GM21381 (cell line): Measurements from ENCODE around the gene ZNF771.
A peak's percentile ranks its signal among the peaks of the same experiment; 100 is the strongest.
"Not testable (repeated sequence)": the region's sequence is repeated elsewhere in the genome, so short reads cannot be mapped to it uniquely, and the experiment has no call there.

Source experiments
- ATAC-seq: cut with Tn5 transposase; IDR thresholded peaks from one replicate; pipeline ENCODE4 v1.9.1; 2021; ENCODE audit warnings: mild to moderate bottlenecking, moderate library complexity; ENCODE audit not compliant: unreplicated experiment

The ZNF771 gene

DNA sequence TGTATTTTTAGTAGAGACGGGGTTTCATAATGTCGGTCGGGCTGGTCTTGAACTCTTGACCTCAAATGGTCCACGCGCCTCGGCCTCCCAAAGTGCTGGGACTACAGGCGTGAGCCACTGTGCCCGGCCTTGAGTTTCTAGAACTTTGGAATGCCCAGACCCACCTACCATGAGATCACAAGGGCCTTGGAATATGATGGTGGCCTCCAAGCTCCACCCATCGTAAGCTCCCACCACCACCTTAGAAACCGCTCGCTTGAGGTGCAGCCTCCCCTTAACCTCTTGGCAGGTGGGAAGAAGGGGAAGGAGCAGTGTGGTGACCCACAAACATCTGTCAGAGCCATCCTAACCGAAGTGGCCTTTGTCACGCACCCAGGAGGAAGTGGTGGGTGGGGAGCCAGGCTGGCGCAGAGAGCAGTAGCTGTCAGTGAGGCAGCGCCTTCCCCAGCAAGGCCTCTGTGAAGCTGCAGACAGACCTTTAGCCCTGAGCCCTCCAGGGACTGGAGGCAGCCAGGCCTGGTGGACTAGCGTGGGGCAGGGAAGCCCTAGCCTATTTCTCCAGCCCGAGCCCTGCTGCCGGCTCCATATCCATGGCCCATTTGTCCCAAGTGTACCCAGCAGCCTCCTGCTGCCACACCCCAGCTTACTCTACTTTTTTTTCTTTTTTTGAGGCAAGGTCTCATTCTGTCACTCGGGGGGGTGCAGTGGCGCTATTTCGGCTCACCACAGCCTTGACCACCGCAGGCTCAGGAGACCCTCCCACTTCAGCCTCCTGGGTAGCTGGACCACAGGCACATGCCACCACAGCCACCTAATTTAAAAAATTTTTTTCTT is 51.4 kb downstream of the ZNF771 start:
- ATAC-seq: peak; percentile 83

GRCh38 chr16:30459456-30459855 is 52.0 kb downstream of the ZNF771 start:
- ATAC-seq: no peak

GRCh38 chr16:30461426-30461825 is 54.0 kb downstream of the ZNF771 start:
- ATAC-seq: not testable (repeated sequence)

DNA sequence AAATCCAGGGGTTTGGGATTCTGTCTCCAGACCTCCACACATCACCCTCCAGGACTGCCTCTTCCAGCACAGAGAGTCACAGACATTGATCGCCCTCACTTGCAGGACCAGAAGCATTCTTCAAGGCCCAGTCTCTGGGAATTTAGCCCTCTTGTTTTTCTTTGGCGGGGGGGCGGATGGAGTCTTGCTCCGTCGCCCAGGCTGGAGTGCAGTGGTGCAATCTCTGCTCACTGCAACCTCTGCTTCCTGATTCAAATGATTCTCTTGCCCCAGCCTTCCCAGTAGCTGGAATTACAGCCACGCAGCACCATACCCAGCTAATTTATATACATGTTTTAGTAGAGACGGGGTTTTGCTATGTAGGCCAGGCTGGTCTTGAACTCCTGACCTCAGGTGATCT is 56.7 kb downstream of the ZNF771 start:
- ATAC-seq: no peak
